NCI-H1436 (cell line): ENCODE data around the gene DCUN1D2.

Experiments
- DNase-seq: peaks from one replicate; lab custom pipeline; 2025; lab: John Stamatoyannopoulos, UW

Gene DCUN1D2

DNA sequence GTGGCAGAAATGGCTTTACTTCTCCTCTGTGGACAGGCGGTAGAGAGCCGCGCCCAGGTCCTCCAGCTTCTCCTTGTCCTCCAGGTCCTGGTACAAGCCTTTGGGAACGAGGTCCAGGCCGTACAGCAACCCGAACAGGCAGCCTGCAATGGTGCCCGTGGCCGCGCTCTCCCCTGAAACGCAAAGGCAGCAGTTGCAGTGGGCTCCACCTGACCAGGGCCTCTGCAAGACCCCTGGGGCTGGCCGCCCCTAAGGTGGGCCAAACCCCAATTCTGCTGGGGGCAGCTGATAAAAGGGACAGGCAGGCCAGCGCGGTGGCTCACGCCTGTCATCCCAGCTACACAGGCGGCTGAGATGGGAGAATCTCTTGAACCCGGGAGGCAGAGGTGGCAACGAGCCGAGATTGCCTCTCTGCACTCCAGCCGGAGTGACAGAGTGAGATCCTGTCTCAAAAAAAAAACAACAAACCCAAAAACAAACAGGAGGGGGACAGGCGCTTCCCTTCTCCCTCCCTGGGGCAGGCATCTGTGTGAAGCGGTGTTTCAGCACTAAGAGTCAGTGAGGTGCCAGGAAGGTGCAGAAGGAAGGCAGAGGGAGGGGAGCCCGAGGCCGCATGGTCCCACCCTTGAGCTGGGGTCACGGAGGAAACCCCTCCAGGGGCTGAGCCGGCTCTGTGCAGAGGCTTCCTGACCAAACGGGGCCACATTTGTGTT lies 67.5 kb downstream of the DCUN1D2 start:
- DNase-seq, result no peak

DNA sequence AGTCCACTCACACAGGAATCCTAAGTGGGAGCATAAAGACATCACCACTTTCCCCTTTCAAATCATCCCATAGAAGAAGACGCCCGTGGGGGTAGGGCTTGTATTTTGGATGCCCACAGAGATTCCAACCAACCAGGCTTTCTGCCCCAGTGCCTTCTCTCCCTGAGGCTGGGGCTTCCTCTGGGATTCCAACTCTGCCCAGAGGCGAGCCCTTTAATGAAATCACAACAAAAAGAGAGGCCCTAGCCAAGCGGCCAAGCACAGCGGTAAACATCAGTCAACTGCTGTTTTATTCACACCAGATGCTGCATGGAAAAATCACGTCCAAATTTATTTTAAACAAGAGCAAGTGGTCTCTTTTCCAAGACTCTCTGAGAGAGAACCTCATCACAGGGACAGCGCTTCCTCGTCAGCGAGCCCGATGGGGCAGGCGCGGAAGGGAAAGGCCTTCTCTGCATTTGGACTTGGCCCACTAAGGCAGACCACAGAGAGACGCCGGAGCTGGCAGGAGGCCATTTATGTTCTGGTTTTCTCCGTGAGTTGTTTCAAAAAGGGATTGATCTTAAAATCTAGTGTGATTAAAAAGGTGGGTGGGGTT lies 68.7 kb downstream of the DCUN1D2 start:
- no peak for DNase-seq

DNA sequence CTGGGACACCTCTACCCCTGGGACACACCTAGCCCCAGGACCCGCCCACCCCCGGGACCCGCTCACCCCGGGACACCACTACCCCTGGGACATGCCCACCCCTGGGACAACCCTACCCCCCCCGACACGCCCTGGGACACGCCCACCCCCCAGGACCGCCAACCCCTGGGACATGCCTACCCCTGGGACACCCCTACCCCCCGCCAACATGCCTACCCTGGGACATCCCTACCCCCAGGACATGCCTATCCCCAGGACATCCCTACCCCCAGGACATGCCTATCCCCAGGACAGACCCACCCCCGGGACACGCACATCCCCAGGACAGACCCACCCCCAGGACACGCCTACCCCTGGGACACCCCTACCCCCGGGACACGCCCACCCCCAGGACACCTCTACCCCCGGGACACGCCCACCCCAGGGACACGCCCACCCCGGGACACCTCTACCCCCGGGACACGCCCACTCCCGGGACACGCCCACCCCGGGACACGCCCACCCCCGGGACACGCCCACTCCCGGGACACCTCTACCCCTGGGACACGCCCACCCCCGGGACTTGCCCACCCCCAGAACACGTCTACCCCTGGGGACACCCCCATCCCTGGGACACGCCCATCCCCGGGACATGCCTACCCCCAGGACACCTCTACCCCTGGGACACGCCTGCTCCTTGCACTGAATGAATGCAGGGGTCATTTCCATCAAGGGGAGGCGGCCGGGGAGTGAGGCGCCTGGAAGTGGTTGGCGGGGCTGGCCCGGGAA lies 69.5 kb downstream of the DCUN1D2 start:
- no peak for DNase-seq

DNA sequence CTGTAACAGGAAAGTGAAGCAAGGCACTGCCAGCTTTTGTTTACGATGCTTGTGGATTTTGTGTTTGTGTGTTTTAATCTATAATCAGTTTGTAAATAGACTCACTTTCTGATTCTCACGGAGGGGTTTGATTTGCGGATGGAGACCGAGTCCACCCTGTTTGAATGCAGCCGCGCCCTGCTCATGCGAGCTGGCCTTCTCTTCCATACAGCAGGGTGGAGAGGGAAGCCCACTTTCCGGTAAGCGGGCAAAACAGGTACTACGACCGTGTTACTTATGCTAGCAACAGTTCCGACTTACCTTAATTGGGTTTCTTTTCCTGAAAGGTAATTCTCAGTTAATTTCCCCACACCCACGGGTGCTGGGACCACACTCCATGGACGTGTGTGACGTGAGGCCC lies 70.3 kb downstream of the DCUN1D2 start:
- DNase-seq, result no peak

DNA sequence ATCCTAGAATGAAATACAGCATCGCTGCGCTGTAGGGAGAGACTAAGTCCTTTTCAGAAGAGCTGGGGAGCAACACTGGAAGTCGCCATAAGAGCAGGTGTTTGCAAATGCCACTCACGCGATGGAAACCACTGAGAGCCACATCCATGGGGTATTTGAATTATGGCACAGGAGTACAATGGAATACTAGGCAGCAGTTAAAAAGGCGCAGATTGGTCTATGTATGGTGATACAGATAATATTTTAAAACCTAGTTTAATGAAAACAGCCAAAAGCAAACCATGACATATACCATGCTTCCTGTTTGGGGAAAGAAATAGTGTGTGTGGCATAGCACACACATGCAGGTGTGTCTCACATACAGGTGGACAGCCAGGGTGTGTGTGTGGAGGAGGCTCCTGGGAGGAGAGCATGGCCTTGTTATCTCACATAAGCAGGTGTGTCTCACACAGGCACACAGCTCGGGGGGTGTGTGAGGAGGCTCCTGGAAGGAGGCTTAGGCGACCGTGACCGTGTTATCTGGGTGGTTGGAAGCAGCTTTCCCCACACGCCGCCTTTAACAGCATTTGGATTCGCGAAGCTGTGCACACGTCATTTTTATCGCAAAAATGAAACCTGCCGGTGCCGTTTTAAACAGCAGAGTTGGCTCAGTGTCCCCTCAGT lies 70.8 kb downstream of the DCUN1D2 start:
- no peak for DNase-seq

DNA sequence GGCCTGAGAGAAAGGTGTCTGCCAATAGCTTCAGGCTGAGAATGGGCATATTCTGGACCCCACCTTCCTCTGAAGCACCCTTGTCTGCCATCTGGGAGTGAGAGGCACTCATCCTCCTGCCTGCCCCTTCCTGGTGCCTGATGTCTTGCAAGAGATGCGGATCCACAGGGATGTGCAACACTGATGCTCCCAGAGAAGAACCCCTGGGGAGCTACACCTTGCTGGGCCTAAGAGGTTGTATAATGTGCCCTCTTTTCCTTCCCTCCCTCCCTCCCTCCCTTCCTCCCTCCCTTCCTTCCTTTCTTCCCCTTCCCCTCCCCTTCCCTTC lies 71.8 kb downstream of the DCUN1D2 start:
- DNase-seq, result no peak

DNA sequence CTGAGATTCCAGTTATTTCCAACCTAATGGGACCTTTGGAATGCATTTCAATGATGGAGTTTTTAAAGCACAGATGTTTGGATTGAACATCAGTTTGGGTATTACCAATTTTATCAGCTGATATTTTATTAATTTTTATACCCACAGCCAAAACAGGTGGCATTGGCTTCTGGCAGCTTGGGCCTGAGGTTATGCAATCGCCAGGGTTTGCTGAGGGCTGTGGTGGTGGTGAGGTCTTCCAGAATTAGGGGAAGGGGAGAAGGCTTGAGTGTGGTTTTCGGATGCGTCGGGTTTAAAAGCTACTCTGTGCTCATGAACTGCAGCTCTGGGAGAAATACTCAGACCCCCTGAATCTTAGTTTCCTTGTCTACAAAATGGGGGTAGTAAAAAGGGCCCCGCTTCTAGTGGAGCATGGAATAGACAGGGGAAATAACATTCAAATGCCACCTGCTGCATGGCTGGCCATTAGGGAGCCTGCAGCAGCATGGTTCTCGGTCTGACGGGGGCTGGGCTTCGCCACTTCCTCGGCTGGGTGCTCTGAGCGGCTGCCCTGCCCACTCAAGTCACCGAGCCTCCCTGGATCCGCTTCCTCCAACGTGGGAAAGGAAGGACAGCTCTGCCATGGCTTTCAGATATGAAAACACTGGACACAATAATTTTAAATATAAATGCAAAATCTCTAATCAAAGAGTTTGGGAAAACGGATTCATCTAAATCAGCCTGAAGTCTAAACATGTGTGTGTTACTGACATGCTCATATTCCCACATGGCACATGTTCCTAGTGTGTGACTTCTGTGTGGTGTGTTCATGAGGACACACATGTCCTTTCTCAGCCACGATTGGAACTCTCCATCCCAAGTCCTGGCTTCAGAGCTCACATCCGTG lies 72.4 kb downstream of the DCUN1D2 start:
- DNase-seq, result no peak

DNA sequence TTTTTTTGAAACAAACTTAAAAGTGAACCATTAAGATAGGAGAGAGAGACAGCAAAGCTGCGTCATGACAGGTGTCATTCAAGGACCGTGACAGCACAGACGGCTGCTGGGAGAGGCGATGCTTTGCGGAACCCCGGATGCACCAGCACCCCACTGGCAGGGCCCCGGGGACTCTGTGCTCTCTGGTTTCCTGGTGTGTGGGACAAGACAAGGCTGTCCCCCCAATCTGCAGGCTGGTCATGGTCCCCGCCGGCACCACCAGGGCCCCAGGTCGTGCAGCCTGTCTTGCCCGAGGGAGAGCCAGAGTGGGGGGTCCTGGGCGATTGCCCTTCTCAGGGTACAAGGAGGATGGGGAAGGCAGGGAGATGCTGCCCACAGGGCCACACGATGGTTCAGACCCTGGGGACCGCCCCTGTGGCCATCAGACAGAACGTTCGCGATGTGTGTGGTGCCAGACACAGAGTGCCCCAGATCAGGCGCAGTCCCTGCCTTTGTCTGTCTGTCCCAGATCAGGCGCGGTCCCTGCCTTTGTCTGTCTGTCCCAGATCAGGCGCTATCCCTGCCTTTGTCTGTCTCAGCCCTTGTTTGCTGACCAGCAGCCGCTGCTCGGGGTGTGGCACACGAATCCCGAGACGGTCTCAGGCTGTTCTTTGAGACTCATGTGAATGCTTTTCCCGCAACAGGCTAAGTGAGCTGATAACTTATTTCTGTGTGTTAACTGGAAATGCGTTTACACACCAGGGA lies 73.3 kb downstream of the DCUN1D2 start:
- no peak for DNase-seq

DNA sequence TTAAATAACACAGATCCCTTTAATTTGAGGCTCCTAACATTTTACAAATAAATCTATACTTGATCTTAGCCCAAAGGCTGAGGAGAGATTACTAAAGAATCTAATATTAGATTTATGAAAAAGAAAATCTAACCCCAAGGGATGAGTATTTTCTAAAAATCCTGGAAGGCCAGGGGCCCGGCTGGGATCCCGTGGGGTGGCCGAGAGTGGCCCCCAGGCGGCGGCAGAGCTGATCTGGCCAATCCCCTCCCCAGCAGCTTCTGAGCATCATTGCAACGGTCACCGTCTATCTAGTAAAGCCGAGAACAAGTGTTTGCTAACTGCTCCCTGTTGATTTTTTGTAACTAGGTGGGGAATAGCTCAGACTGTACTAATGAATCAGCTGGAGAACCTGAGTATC lies 74.7 kb downstream of the DCUN1D2 start:
- no peak for DNase-seq

DNA sequence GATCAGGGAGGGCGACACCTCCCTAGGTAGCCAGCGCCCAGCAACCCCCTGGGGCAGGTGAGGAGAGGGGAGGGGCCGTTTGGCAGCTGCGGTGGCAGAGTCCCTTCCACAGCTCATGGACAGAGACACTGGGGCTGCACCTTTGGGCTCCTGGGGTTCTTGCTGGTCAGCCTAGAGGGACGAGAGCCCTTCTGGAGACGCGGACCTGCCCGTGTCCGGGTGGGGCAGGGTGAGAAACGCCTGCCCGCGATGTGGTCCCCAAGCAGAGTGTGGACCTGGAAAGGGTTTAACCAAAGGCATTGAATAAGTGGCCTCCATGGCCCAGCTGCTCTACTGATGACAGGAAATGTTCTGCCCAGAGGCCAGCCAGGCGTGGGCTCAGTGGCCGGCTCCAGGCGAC lies 75.5 kb downstream of the DCUN1D2 start:
- no peak for DNase-seq

DNA sequence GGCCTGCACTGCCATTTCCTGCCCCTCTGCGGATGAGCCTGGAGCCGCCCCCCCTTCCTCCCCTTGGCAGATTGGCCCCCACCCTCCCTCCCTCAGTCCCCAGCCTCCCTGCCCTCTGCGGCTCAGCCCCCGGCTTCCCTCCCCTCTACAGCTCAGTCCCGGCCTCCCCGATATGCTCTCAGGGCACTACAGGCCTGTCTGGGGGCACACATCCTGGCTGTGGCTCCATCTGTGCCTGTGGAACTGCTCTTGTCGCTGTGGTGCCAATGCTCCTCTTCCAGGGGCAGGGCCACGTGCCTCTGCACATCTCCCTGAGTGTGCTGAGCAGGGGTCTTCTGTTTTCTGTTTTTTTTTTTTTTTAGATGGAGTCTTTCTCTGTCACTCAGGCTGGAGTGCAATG lies 76.2 kb downstream of the DCUN1D2 start:
- no peak for DNase-seq

DNA sequence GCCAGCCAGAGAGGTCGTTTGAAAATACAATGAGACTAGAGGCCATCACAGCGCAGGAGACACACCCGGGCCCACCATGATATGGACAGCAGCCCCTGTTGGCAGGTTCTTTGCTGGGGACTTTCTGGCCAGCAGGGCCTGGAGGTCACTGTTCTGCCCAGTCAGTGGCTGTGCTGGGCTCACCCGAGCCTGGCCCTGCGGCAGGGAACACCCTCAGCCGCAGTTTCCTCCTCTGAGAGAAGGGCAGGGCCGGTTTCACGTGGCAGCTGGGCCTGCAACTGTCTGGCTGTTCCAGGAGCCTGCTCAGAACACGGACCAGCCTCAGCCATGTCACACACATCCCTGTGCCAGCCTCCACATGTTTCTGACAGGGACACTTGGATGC lies 76.6 kb downstream of the DCUN1D2 start:
- DNase-seq, result no peak

DNA sequence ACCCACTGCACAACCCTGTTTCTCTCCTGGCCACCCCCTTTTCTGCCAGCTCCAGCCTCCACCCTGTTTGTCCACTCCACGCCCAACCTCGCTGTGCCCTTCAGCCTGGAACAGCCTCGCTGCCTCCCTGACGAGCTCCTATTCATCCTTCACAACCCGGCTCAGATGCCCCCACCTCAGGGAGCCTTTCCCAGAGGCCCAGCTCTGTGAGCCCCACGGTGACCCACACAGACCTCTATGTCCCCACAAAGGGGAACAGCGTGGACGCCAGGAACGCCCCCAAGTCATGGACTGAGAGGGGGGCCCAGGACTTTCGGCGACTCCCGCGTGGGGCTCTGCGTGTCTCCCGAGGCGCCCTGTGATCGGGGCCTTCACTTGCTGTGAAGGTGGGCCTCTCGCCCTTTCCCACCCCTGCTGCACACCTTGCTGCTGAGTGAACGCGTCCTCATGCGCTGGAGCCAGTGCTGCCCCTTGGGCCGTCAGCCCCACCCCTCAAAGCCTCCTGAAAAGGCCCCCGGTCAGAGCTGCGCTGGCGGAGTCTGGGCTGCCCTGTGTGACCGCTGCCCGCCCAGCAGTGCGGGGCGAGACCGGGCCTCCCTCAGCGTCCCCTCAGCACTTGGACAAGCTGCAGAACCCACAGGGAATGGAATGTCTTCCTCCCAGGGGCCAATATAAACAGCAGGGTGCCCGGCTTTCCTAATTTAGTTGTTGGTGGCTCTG lies 77.2 kb downstream of the DCUN1D2 start:
- DNase-seq, result no peak

DNA sequence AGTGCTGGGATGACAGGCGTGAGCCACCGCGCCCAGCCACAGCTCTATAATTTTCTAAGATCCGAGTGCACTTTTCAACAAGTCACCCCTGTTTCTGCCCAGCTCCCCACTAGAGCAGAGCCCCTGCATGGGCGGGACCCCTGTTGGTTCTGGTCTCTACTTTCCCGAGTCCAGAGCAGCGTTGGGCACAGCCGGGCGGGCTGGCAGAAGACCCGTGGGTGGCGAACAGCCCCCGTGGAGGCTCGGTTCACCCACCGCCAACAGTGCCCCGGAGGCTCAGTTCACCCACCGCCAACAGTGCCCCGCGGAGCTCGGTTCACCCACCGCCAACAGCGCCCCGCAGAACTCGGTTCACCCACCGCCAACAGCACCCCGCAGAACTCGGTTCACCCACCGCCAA lies 78.1 kb downstream of the DCUN1D2 start:
- no peak for DNase-seq

DNA sequence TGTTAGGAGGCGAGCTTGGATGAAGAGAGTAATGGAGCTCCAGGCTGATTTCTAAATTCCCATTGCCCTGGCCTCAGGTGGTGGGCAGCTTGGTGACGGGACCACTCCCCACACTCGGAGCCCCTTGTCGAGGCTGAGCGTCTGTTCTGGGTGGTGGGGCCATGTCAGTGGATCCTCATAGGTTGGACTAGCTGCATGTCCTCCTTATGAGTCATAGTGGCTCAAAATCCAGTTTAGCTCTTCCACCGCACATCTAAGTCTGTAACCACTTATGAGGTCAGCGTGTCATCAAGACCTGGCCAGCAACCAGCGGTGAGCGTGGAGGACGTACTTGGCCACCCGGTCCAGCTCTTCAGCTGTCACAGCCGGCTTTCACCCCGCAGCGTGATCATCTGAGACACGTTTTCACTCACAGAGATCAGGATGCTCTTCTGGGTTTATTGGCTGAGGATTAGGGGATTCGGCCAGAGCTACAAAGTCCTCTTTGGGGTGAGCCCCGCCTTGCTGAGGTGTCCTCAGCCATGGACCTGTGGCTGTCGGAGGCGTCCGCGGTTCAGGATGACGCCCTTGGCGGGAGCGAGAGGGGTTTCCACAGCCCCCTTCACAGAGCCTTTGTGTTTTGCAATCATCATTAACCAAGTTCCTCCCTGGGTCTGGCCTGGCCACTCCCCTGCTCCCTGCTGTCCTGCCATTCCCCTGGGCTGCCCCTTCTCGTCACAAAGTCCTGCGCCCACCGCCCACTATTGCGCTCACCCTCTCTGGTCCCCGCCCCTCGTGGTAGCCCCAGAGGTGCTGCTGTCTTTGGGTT lies 79.1 kb downstream of the DCUN1D2 start:
- no peak for DNase-seq

DNA sequence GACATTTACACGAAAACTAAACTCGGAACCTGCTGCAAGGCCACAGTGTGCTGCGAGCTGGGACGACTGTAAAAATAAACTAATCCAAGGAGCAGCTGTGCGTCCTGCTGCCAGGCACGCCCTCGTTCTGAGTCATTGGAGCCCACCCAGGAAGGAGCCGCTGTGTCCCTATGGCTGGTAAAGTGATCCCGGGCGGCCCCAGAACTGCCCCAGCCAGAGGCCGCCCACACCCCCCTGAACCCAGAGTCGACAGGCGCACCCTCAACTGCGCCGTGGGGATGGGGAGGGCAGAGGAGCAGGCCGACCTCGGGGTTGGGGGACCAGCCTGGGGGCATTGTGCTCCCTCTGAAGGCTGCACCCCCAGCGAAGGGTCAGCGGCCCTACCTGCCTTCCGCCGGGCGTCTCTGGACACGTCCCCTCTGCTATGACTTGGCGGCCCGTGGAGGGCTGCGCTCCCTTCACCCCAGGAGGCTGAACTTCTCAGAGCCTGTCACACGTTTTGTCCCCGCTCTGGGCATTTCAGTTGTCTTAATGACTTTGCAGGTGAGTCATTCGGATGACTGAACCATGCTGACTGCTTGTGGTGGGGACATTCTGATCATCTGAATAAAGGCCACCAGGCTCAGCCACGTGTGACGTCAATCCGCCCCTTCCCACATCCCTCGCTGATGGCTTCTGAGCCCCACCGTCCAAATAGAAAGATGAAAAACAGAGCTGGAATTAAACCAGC lies 79.9 kb downstream of the DCUN1D2 start:
- DNase-seq, result no peak

DNA sequence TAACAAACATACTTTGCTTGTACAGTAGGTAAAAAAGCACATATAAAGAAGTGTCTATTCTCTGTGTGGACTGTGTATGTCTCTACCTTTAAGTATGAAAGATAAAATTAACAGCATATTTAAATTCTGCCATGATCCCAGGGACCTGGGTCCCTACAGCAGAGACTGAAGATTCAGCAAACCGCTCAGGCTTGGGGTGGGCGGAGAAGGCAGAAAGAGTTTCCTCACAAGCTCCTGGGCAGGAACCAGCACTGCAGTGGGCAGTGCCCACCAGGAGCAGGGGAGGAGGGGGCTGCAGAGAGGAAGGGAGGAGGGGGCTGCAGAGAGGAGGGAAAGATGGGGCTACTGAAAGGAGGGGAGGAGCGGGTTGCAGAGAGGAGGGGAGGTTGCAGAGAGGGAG lies 81.9 kb downstream of the DCUN1D2 start:
- no peak for DNase-seq

DNA sequence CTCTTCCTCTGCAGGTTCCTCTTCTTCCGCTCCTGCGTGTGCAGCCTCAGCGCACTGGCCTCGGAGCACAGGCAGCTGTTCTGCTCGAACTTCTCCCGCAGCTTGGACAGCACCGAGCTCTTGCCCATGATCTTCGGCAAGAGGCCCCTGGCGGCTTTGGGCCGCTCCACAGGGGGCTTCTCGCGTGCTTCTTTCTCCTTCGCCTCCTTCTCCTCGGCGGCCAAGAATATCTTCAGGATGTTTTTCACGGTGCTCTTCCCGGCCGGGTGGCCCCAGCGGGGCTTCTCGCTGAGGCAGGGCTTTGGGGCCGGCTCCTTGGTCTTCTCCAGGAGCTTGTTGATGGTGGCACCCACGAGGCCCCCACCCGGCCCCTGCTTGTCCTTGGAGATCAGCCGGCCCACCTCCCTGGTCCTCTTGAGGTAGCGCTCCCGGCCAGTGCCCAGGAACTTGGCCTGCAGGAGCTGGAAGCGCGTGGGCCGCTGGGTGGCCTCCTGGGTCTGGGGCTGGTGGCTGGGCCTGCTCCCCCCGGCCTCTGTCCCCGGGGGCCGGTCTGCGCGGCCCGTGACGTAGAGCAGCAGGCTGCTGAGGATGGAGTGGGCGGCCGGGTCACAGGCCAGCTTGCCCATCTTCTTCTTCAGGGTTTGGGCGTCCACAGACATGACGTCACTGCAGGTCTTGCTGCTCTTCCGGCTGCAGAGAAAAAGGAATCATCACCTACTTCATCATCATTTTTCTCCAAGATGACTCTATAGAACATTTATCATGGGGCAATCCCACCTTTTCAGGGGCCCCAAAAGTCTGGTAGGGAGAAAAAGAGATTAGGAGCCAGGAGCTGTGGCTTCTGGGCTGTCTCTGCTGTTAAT lies 82.7 kb downstream of the DCUN1D2 start:
- no peak for DNase-seq
